CD4-positive, alpha-beta T cell treated with Interleukin-4 for 4 hours (primary cell): Measurements from ENCODE around the gene PNKD.

Experiments used
- DNase-seq: peaks from one replicate; pipeline ENCODE4 v3.0.0-alpha.2; 2020

PNKD gene

DNA sequence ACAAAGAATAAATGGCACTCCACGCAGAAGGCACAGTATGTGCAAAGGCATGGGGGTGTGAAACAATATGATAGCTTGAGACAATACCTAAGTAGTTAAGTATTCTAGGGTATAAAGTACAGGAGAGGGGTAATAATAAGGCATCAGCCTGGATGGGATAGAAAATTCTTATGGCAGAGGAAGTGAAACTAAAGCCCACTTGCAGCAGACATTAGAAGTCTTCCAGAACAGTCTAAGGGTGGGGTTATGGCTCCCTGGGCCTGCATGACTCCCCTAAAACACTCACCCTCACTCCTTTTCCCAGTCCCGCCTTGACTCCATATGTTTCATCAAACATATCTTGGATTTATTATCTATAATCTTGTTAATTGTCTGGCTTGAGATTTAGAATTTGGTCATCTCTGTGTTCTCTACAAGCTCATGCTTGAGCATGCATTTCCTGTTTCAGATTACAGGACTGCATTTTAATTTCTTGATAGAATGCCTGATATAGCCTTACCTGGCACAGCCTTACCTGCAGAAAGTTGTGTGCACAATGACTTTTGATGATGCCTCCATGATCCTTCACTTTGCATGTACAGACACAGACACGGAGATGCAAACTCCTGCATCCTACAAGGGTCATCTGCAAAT is 50.5 kb downstream of the PNKD start:
- DNase-seq, result no peak

- peak; percentile 22 for DNase-seq
Measured at GRCh38 chr2:218322768-218323525, 52.6 kb downstream of the PNKD start.

GRCh38 chr2:218323526-218324472 is 53.5 kb downstream of the PNKD start:
- no peak for DNase-seq

DNA sequence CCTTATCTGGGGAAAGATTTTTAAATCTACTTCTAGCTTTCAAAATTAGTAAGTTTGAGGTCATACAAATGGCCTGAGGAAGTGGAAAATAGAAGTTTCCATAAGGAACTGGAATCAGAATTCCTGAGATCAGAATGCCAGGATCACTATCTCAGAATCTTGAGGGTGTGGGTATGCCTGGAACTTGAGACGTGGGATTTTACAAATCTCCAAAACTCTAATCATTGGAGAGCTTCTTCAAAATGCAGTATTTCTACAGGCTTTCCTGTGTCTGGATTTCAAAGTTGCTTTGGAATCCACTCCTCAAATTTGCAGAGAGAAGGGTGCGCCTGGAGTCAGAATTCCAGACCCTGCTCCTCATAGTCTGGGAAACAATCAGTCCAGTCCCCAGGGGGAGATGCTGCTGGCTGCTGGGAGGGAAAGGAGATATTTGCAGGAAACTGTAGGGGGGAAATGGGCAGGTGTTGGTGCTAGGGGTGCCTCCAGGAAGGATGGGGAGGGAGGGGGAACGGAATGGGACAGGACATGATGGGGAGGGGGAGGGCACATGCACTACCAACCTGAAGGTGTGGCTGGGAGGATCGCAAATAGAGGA is 55.3 kb downstream of the PNKD start:
- no peak for DNase-seq

GRCh38 chr2:218326315-218326714 is 56.0 kb downstream of the PNKD start:
- no peak for DNase-seq

- DNase-seq, result no peak
Measured at GRCh38 chr2:218327451-218328210, 57.3 kb downstream of the PNKD start.

GRCh38 chr2:218328294-218328693 is 58.0 kb downstream of the PNKD start:
- DNase-seq, result no peak

GRCh38 chr2:218329027-218329825 is 58.9 kb downstream of the PNKD start:
- no peak for DNase-seq

GRCh38 chr2:218329826-218330593 is 59.7 kb downstream of the PNKD start:
- DNase-seq, result no peak

GRCh38 chr2:218331745-218332144 is 61.4 kb downstream of the PNKD start:
- no peak for DNase-seq

DNA sequence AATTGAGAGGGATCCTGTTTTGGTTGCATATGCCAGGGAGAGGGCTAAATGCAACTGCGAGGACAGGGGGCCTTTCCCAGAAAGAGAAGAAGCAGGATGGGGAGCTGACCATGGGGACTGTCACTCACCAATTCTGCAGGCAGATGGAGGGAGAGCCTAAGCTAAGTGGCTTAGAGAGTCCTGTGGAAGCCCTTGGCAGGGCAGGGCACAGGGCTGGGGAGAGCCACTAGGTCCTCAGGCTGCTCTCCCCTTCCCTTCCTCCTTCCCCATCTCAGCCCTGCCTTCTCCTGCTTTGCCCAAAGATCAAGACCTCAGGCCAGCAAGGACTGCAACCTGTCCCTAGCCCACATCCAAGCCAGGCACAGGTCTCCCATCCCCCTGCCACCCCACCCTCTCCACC is 62.0 kb downstream of the PNKD start:
- no peak for DNase-seq

DNA sequence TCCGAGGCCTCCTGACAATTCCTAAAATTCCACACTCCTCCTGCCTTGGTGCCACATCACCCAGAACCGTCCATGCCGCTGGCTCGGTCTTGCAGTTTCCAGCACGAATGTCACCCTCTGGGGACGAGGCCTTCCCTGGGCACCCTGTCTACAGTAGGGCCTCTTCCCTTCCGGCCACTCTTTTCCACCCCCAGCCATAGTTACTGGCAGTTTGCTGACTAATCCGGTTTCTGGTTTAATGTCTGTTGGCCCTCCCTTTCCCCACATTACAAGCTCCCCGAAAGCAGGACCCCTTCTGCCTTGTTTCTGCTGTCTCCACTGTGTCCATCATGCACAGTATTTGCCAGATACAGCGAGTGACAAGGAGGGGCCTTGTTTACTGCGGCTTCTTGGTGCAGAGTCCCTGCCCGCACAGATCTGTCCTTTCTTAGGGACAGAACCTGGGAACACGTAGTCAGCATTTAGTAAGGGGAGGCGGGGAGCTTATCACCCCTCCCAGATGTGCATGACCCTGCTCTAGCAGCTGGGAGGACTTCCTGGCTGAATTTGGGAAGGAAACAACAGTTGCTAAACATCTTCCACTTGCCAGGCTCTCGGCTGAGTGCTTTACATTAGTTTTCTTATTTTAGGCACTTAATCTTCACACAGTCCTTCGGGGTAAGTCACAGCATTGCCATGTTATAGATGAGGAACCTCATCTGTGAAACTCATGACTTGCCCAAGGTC is 62.8 kb downstream of the PNKD start:
- no peak for DNase-seq

DNA sequence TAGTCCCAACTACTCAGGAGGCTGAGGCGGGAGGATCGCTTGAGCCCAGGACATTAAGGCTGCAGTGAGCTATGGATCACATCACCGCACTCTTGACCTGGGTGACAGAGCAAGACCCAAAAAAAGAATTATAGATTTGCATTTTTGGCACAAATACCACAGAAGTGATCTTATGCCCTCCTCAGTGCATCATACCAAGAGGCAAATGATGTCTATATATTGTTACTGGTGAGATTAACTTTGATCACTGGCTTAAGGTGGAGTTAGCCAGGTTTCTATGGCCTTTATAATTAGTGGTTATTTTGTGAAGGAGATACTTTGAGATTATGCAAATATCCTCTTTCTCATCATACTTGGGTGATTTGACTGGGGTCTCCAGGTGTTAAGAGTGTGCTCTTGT is 64.2 kb downstream of the PNKD start:
- DNase-seq, result no peak

DNA sequence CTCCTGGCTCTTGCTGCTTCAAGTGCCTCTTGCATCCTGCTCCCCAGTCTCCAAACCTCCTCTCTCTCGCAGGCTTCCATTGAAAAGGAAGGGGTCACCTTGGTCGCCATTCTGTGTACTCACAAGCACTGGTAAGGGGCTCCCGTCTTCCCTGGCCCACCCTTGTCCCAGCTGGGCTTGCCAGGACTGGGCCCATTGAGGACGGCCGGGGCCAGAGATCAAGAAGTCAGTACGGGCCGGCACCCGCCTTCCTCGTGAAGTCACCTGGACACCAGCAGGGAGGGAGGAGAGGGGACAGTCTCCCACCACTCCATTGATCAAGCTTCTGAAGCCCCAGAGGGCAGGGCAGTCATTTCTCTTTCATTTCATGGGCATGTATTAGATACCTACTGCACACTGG is 70.3 kb downstream of the PNKD start:
- DNase-seq, result no peak

DNA sequence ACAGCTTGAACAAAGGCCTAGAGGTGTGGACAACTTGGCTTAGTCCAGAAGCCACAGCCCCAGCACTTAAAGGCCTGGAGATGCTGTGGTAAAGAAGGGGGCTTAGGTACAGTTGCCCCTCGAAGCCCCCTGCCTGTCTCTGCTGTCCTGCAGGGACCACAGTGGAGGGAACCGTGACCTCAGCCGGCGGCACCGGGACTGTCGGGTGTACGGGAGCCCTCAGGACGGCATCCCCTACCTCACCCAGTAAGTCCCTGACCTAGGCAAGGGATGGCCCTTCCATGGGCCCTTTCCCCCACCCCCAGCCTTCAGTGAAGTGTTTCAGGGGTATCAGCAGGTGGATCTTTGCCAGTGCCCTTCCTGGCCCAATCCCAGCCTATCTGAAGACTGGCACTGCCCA is 71.1 kb downstream of the PNKD start:
- DNase-seq, result no peak

- DNase-seq, result no peak
Measured at GRCh38 chr2:218342837-218343236, 72.5 kb downstream of the PNKD start.

GRCh38 chr2:218343591-218343990 is 73.3 kb downstream of the PNKD start:
- DNase-seq, result no peak

DNA sequence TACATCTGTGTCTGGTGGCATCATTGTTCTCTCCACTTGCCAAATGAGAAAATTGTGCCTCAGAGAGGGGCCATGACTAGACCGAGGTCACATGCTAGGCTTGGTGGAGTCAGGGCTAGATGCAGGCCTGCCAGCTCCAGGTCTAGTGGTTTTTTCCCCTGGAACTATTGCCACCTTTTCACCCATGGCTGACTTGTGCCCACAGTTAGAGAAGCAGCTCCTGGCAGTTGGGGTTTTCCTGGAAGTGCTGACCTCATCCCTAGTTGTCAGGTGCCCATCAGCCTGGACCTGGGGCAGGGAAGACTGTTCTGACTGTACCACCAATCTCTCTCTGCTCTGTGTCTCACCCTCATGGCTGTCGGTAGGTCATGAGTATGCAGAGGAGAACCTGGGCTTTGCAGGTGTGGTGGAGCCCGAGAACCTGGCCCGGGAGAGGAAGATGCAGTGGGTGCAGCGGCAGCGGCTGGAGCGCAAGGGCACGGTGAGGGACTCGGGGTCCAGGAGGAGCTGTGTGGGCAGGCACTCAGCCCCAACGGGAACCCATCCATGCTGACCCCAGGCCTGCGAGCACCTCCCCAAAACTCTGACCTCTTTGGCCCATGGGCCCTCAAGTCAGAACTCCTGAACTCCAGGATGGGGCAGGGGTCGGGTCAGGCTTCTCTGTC is 73.9 kb downstream of the PNKD start:
- DNase-seq, result no peak

- no peak for DNase-seq
Measured at GRCh38 chr2:218344755-218345417, 74.6 kb downstream of the PNKD start.
